Colonic mucosa (tissue), 4 donors: ENCODE results near the gene EDRF1. TPM values are rescaled to one million over a fixed set of nuclear protein-coding genes. Genes with fewer than 3 reads are reported as not detected.

Experiments used
- DNase-seq: peaks from one replicate; pipeline ENCODE4 v3.0.0-alpha.2; 2020
- H3K27ac ChIP-seq: fragments of 200-600 bp; one replicate; pipeline ENCODE4 v1.8.0; 2021
- H3K27me3 ChIP-seq: fragments of 200-600 bp; one replicate; pipeline ENCODE4 v1.8.0; 2021
- H3K36me3 ChIP-seq: fragments of 200-600 bp; one replicate; pipeline ENCODE4 v1.8.0; 2021
- H3K4me1 ChIP-seq: fragments of 200-600 bp; one replicate; pipeline ENCODE4 v1.8.0; 2021; ENCODE audit warnings: mild to moderate bottlenecking
- H3K4me3 ChIP-seq: fragments of 200-600 bp; one replicate; pipeline ENCODE4 v1.8.0; 2021
- H3K9ac ChIP-seq, 2 donors: one replicate each; pipeline ENCODE4 v1.7.0; 2013; ENCODE audit warnings: control low read depth in 2 of 2, low read depth in 2 of 2, low read length in 2 of 2
- H3K9me3 ChIP-seq: fragments of 200-600 bp; one replicate; pipeline ENCODE4 v1.8.0; 2021
- CTCF ChIP-seq: fragments of 200-600 bp; IDR thresholded peaks from one replicate; pipeline ENCODE4 v1.8.0; 2022; ENCODE audit warnings: antibody characterized with exemption, mild to moderate bottlenecking
- intact Hi-C: fragments of 100-400 bp; cut with DNase I; formaldehyde crosslinking; loops from one replicate; pipeline ENCODE4 v1.14.1; 2022
- total RNA-seq, 2 donors: library from RNA; stranded (reverse); fragmentation: NEBNext Ultra II Directional in 1 of 2; extraction: Animal tissue kit (Norgen Biotek cat#: 25700) in 1 of 2; gene quantifications; one replicate each; pipeline ENCODE4 v1.2.1, GENCODE V29; 2021
- donor health status: healthy.
- donor health status: DM: no; HTN: no; CAD: no.
- donor health status: DM: no; HTN: no; CAD: no.

EDRF1 gene
- total RNA-seq, 2 donors from 2014 or later = 16.4 to 20.4 TPM

DNA sequence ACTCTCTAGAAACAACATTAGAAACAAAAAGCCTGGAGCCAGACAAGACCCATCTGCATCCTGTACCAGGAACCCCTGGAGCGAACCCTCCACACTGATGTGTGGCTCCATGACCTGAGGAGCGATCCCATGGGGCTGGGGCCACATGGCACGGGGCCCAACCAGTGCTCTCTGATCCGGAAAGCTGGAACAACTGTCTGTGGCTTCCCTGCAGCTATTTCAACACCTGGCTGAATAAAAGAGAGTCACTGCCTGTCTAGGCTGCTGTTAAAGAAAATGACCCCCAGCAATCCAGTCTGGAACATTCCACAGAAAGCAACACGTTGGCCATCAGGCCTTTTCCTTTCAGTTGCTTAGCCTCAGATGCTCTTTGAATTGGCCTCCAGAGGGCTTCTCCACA lies 82.6 kb downstream of the EDRF1 start:
- H3K36me3 ChIP-seq = no peaks in the 10 kb centered on the region
- intact Hi-C loops = no loop called here

DNA sequence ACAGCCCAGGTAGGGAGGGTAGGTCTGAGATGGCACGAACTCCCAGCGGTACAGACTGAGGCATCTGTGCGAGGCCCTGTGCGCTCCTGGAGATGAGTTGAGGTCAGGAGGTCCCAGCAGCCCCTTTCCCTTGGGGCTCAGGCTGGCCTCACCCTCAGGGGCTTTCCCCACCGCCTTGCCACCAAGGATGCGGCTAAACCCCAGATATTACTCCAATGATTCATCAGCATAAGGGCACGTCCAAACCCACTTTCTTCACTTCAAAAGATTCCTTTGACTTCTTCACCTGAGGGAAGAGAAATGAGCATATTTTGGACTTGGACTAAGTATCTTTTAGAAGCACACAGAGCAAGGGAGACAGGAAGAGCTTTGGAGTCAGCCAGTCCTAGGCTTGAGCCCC lies 83.2 kb downstream of the EDRF1 start:
- H3K36me3 ChIP-seq = no peaks in the 10 kb centered on the region
- DNase-seq = no peak

More for the DNA sequence above, 82.6 kb downstream of the EDRF1 start:
- TF ChIP-seq CTCF = no peak
- H3K9me3 ChIP-seq = no peaks in the 10 kb centered on the region
- DNase-seq = no peak
- no peak overlapping the region for H3K27ac ChIP-seq
- H3K27me3 ChIP-seq = no peaks in the 10 kb centered on the region
- H3K4me1 ChIP-seq = no peaks in the 10 kb centered on the region
- no peak overlapping the region for H3K4me3 ChIP-seq
- H3K9ac ChIP-seq = no peak overlapping the region

DNA sequence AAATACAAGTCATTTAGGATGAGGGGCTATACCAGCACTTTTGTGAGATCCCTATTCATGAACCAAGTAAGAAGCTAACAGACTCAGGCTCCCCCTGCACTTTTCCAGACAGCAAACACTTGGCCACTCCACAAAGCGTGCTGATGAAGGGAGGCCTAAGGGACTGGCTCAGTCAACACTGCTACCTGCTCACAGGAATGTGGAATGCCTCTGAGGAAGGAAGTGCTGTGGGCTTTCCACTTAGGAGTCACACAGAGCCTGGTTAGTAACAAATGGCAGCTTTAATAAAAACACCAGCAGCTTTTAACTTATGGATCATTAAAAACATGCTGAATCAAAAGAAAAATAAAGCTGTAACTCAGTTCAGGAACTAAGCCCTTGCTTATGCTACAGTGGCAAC lies 88.5 kb downstream of the EDRF1 start:
- DNase-seq = no peak
- Histone ChIP-seq H3K9me3 (no peaks in the 10 kb centered on the region), H3K27me3 (no peaks in the 10 kb centered on the region), H3K27ac (no peak overlapping the region), H3K36me3 (no peaks in the 10 kb centered on the region), H3K4me1 (no peaks in the 10 kb centered on the region), H3K9ac (no peak overlapping the region), H3K4me3 (no peak overlapping the region)
- intact Hi-C loops = no loop called here
- no peak for TF ChIP-seq CTCF

More for the DNA sequence above, 83.2 kb downstream of the EDRF1 start:
- no peak overlapping the region for H3K4me3 ChIP-seq
- H3K9ac ChIP-seq = no peak overlapping the region
- no peaks in the 10 kb centered on the region for H3K9me3 ChIP-seq
- no peak for TF ChIP-seq CTCF
- no peaks in the 10 kb centered on the region for H3K4me1 ChIP-seq
- intact Hi-C loops = no loop called here
- no peaks in the 10 kb centered on the region for H3K27me3 ChIP-seq
- no peak overlapping the region for H3K27ac ChIP-seq

- no peak for TF ChIP-seq CTCF
- no peaks in the 10 kb centered on the region for H3K36me3 ChIP-seq
- H3K27ac ChIP-seq = no peak overlapping the region
These were observed 91.7 kb downstream of the EDRF1 start for GRCh38 chr10:125811251-125811650.

GRCh38 chr10:125812128-125812750 lies 92.7 kb downstream of the EDRF1 start:
- Histone ChIP-seq H3K27ac (no peak overlapping the region), H3K27me3 (no peaks in the 10 kb centered on the region), H3K4me3 (no peak overlapping the region), H3K9me3 (no peaks in the 10 kb centered on the region), H3K9ac (no peak overlapping the region), H3K36me3 (no peaks in the 10 kb centered on the region), H3K4me1 (no peaks in the 10 kb centered on the region)
- DNase-seq = no peak
- TF ChIP-seq CTCF = no peak
- intact Hi-C loops = no loop called here

More at GRCh38 chr10:125811251-125811650, 91.7 kb downstream of the EDRF1 start:
- Histone ChIP-seq H3K4me1 (no peaks in the 10 kb centered on the region), H3K4me3 (no peak overlapping the region), H3K9ac (no peak overlapping the region), H3K27me3 (no peaks in the 10 kb centered on the region), H3K9me3 (no peaks in the 10 kb centered on the region)
- intact Hi-C loops = no loop called here
- DNase-seq = no peak

Other genes with a start within 250 kb of the EDRF1 start
- not detected for gene TEX36, start 36.5 kb upstream of the EDRF1 start, total RNA-seq
- gene MMP21, start 56.1 kb downstream of the EDRF1 start, total RNA-seq = not detected
- gene UROS, start 103.5 kb downstream of the EDRF1 start, total RNA-seq = 10 to 100 TPM; 19.9 to 30.2 TPM
- 10 to 100 TPM; 36.0 to 67.2 TPM for gene BCCIP, start 103.8 kb downstream of the EDRF1 start, total RNA-seq
- gene DHX32, start 161.6 kb downstream of the EDRF1 start, total RNA-seq = 10 to 100 TPM; 64.0 to 86.3 TPM
- gene FANK1, start 176.9 kb downstream of the EDRF1 start, total RNA-seq = 1 to 10 TPM; 5.8 to 6.9 TPM